ENCODE results near the gene ANKRD11.
"Not testable (repeated sequence)": the region's sequence is repeated elsewhere in the genome, so short reads cannot be mapped to it uniquely, and the experiment has no call there.

Gene ANKRD11

DNA sequence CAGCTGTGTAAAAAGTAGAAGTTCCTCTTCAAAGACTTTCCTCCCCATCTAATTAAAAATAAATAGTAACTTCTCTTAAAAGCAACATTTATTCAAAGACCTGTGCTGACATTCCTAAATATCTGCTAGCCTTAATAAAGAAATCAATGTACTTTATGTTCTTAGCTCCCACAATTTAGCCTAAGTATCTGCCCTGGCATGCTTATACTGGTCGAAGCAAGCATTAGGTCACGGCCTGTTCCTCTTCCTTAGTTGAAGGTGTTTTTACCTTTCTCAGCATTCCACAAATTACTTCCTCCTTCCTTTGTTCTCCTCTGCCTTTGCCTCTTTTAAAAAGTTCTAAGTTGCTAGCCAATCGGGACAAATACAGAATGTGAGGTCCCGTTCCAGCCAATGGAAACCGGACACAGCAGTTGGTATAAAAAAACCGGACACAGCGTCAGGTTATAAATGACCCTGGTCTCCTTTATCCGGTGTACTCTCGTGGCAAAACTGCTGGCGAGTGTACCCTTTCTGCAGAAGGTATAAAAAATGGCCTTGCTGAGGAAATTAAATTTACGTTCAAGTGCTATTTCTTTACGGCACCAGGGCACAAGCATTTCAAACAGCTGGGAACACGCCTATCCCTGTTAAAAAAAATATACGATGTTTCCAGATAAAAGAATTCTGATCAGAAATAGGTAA is 127.7 kb downstream of the ANKRD11 start:
- not testable (repeated sequence) for DNase-seq

DNA sequence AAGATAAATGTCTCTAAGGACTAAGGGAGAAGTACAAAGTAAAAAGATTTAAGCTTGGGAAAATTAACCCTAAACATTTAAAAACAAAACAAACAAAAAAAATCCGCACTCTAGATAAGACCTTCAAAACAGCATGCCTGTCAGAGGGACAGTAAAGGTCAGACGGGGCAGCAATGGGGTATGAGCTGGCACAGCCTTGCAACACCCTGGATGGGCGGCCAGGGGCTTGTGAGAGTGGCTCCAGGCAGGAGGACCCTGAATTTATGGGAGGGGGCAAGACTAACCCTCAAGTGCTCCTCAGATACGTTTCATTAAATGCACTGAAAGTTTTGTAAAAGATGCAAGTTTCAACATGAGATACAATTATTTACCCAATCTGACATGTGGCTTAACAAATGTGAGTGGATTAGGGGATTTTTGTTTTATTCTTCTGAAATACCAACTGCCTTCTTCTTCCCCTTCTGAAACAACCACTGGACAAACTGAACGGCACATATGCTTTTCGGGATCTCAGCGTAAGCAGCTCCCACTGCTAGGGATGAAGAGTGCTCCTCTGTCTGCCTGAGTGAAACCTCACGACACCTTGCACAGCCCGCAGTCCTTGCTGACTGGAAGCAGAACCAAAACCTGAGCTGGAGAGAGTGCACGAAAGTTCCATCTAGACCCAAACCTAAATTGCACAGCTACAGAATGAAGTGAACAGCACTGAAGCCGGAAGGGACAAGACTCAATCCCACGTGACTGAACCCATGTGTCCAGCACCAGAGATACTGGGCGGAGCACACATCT is 128.4 kb downstream of the ANKRD11 start:
- no peak for DNase-seq

DNA sequence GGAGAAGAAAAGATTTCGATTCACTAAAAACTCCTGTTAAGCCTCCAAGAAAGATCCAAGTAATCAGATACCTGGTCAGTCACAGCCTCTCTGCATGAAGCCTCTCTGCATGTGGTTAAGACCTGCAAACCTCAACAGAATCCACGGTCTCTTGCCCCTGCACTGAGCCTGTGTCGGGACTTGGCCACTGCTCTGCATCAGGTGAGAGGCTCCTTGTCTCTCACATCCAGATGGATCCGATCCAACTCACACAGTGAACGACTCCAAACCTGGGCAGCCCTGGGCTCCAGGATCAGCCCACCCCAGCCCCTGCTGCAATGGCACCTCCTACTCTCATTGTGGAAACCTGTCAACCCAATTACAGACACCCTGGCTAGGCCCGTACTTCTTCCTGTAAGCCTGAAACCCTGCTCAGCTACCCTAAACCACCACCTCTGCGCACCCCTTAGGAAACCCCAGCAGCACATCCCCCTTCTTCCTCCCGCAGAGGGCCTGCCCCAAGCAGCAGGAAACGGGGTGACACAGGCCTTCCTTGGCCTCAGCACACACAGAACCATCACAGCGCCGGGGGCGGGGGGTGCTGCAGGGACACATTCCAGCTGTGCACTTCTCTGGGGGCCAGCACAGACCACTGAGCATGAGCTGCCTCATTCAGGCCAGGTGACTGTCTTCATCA is 129.5 kb downstream of the ANKRD11 start:
- DNase-seq, result peak; percentile 7

DNA sequence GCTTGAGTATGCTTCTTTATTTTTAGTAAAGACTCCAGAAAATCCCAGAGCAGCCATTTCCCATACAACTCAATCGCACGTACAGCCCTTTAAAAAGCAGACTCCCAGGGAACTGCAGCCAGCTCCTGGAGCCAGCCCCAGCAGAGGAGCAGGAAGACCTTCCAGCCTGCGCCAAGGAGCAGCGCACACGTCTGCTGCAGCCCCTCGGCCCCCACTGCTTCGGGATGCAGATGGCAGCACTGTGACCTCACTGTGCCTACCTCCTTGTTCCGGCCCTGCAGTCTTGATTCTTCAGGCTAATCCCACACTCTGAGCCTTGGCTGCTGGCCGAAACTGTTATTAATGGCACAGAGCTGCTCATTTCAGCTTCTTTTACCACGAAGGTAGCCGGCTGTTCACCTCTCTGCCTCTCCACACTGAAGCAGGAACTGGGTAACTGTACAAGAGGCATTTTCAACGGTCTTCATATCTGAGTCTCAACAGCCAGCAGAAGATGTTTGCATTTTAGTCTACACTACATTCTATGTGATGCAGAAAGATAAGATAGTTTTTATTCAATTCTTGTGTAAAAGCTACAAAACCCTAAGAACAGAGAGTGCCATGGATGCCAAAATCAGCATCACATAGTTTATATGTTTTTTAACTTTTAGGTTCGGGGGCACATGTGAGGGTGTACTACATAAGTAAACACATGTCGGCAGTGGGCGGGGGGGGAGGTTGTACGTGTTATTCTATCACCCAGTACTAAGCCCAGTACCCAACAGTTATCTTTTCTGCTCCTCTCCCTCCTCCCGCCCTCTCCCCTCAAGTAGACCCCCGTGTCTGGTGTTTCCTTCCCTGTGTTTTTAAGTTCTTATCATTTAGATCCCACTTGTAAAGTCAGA is 130.9 kb downstream of the ANKRD11 start:
- DNase-seq, result no peak

DNA sequence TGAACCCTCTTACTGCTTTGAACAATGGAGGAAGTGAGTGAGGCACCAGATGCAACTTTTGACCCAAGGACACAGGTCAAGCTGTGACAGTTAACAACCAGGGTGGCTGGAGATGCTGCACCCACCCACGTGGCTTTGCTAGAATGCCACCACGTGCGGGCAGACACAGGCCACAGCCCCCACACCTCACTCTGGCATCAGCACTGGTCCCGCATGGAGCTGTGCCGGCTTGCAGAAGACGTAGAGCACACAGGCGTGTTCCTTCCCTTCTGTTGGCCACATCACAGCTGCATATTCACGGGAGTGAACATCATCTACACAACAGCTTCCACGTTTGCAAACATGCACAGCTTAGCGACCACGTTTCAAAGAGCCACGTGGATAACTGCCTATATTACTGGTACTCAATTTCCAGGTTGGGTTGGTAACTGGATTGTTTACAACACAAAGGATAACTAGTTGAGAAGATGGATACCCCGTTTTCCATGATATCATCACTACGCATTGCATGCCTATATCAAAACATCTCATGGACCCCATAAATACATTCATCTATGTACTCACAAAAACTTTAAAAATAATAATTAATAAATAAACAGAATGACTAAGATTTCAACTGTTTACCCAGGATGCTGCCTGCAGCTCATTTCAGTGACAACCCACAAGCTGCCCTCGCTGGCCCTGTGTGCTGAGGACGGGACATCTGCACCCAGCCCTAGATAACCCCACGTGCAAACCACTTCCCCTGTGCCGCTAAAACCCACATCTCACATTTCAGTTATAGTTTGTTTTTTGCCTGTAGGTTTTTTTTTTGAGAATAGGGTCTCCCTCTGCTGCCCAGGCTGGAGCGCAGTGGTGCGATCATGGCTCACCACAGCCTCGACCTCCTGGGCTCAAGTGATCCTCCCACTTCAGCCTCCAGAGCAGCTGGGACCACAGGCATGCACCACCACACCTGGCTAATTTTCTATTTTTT is 132.0 kb downstream of the ANKRD11 start:
- no peak for DNase-seq

DNA sequence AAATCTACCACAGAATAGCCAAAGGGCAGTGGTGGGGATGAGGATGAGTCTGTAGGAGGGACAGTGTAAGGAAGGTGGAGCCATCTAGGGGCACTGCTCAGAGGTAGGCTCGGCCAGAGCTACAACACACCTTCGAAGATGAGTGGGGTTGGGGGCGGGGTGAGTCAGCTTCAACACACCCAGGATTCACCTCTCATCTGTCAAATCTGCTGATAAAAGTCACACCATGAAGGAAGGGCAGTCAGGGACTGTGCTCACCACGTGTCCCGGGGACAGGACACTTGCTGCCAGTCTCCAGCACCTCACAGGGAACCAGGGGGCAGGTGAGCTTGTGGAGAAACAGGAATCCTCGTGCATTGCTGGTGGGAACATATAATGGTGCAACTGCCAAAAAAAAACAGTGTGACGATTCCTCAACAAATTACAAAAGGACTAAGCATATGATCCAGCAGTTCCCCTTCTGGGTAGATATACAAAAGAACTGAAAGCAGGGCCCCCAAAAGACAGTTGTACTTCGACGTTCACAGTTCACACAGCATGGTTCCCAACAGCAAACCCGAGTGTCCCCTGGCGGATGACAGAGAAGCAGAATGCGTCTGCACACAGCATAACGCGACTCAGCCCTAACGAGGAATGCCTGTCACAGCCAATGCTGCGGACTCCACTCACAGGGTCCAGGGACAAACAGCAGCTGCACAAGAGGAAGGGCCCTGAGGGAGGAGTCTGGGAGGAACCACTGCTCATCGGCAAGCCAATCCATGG is 133.1 kb downstream of the ANKRD11 start:
- DNase-seq, result no peak

DNA sequence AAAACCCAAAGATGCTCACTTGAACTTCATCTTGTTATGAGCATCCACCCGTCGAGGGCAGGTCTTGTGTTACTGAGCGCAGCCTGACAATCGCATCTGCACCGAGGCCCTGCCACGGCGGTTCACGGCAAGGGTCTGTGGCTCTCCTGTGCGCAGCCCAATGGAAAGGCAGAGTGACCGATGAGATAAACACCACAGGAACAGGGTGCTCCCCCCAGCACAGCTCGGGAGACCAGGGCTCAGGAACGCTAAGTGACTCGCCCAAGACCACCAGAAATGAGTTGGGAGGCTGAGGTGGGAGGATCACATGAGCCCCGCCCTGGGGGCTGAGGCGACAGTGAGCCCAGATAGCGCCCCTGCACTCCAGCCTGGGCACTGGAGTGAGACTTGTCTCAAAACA is 134.7 kb downstream of the ANKRD11 start:
- no peak for DNase-seq

DNA sequence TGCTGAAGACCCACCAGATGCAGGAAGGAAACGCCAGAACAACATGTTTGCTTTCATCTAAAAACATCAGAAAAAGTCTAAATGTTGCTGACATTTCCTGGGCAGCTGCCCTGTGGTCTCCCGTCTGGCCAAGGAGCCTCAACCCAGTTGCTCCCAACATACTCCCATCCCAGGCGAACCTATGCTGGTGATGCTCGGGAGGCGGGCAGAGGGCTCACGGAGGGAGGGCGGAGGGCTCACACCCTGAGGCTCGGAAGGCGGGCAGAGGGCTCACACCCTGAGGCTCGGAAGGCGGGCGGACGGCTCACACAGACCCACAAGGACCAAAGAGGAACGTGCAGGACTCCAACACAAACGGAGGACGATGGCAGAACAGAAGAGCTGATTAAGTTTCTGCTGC is 135.4 kb downstream of the ANKRD11 start:
- DNase-seq, result no peak

DNA sequence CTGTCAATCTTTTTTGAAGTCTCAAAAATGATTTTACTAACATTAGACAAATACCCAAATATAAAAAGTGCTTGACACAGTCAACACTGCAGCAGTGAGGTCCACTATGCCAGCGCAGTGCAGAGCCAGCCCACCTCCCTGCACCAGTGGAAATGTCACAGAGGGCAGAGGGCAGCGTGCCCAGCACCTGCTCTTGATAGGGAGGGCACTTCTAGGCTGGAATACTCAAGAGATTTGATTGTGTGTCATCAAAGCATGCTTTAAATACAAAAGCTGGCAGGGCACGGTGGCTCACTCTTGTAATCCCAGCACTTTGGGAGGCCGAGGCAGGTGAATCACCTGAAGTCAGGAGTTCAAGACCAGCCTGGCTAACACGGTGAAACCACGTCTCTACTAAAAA is 136.0 kb downstream of the ANKRD11 start:
- DNase-seq, result no peak

DNA sequence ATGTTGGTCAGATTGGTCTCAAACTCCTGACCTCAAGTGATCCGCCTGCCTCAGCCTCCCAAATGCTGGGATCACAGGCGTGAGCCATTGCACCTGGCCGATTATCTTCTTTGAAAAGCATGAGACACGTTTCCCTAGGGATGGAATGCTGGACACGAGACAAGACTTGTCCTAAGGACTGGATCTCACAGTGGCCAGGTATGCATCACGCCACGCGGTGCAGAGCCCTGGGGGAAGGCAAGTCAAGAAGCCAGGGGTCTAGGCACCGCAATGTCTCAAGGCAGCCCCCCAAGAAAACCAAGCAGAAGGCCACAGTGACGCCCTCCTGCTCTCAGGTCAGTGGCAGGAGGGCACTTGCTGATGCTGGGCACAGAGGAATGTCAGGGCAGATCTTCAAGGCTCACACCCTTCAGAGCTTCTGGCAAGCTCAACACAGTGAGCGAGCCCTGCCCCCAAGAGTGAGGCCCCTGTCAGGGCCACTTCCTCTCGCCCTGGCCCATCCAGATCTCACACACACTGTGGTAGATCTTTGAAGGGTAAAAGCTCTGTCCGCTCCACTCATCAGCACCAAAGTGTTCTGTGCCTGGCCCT is 138.2 kb downstream of the ANKRD11 start:
- DNase-seq, result no peak

DNA sequence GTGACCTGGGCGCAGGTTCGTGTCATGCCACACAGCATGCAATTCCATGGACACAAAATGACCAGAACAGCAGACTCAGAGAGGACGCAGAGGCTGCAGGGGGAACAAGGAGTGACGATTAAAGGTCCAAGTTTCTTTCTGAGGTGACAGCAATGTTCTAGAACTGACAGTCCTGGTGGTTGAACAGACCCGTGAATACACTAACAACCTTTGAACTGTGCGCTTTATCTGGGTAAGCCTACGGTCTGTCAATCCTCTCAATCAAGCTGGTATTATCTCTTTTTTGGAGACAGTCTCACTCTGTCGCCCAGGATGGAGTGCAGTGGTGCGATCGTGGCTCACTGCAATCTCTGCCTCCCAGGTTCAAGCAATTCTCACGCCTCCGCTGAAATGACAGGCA is 138.7 kb downstream of the ANKRD11 start:
- no peak for DNase-seq

DNA sequence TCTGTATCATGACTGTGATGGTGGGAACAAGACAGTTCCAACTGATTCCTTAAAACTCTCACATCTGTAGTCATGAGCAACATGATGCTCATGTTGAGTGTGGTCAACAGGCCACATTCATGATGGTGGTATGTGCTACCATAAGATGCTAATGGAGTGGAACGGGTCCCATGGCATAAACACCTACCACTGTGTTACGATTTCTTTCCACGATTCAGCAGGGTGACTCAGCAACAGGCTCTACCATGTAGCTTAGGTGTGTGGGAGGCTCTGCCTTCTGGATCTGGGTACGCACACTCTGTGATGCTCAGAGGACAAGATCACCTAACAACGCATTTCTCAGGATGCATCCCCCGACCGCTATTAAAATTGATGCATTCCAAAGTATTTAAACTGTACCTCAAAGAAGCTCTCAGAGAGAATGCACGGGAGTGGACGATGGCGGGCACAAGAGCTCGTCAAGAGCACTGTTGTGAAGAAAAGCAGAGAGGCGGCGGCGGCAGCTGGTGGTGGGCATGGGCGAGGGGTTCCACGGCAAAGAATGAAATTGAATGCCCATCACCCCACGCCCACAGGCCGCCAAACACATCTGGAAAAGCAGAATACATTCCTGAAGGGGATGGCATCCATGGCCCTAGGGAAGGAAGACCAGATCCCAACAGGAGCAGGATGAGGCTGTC is 139.5 kb downstream of the ANKRD11 start:
- DNase-seq, result no peak

DNA sequence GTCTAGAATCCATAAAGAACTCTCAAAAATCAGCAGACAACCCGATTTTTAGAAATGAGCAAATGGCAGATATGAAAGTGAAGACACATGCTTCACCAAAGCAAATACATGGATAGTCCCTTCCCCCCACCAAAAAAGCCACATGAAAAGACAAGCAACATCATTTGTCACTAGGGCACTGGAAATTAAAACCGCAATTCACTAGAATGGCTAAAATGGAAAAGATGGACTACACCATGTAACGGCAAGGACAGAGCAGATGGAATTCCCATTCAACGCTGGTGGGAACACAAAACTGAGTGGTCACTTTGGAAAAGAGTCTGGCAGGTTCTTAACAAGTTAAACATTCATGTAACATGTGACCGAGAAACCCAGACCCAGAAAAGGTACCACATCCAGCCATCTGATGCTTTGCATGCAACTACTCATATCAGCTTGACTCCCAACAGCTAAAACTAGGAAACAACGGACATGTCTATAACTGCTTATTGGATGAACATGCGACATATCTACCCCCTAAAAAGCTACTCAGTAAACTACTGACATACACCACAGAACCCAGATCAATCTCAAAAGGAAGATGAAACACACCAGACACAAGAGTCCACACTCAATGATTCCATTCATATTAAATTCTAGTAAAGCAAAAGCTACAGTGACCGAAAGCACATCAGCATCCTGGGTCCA is 140.3 kb downstream of the ANKRD11 start:
- no peak for DNase-seq

DNA sequence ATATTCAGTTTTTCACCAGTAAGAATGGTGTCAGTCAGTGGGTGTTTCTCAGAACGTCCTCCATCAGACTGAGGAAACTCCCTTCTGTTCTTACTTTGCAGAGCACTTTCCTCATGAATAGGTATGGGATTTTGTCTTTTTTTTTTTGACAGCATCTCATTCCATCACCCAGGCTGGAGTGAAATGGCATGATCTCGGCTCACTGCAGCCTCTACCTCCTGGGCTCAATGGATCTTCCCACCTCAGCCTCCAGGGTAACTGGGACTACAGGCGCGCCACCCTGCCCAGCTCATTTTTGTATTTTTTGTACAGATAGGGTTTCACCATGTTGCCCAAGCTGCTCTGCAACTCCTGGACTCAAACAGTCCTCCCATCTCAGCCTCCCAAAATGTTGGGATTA is 142.6 kb downstream of the ANKRD11 start:
- DNase-seq, result no peak

DNA sequence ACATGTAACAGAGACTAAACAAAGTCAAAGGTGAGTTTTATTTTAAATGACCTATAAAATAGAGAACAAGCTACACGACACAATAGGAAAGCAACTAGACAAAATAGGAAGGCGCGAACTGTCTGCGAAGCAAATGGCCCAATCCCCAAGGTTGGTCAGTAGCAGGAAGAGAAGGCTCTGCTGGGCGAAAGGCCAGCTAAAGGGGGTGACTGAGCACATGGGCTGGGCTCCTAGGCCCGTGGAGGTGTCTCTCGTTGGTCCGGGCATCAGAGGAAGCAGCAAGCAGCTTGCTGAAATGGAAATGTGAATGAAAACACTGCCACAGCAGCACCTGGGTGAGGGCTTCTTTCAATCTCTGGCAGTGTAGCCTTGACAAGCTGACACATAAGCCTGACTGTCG is 143.5 kb downstream of the ANKRD11 start:
- no peak for DNase-seq

DNA sequence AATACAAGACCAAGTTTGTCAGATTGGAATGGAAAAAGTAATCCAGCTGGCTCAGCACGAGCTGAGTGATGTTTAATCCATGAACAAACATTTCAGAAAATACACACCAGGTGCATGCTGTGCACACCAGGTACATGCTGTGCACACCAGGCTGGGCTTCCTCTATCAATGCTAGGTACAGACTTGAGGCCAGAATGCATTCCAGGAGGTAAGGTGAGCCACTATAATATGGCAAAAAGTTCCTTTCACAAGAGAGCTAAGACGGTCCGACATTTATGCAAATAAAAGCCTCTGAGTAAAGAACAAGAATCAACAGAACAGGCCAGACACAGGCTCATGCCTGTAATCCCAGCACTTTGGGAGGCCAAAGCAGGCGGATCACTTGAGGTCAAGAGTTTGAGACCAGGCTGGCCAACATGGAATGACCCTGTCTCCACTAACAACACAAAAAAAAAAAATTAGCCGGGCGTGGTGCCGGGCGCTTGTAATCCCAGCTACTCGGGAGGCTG is 144.7 kb downstream of the ANKRD11 start:
- peak; percentile 88 for DNase-seq

DNA sequence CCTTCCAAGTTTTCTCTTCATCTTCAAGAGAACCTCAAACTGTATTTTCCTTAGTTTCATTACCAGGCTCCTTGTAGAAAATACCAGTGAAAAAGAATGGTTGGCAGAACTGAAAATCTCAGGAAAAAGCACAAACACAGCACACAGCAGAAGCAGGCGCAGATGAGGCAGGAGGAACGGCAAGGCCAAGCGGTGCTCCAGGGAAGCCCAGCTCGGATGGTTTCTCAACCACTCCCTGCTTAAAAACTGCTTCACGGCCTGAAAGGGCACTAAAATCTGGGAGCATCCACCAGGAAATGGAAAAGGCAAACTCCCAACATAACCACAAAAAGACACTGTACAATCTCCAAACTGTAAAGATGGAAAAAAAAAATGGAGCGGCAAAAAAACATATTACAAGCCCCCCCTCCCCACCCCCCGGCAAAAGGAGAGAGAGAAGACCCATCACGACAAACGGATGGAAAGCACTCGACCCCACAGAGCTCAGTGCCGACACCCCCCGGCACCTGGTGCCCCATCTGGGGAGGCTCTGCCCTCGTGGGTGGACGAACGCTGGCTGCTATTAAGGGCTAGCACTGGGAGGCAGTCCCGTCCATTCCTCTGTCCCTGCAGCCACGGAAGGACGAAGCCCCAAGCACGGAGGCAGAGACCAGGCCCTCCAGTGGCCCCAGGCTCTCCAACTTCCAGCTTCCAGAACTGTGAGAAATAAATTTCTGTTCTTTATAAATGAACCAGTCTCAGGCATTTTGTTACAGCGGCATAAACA is 145.3 kb downstream of the ANKRD11 start:
- DNase-seq, result peak; percentile 69

DNA sequence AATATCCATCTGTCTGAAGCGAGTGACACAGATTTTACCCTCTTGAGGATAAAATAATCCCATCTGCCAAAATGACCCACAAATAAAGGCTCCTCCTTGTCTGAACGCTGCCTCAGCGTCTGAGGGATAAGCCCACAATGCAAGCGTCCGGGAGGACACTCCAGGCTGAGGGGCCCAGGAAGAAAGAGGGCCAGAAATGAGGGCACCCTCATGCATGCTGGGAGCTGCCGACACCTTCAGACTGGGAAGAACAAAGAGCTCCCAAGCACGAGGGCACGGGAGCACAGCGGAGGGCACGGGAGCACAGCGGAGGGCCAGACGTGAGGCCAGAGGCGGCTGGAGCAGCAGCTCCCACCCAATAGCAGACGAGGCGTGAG is 145.9 kb downstream of the ANKRD11 start:
- no peak for DNase-seq

All from NCI-H69 (cell line).